GM19238 (cell line): Measurements from ENCODE around the gene EVPLL.
"Not testable (repeated sequence)": the region's sequence is repeated elsewhere in the genome, so short reads cannot be mapped to it uniquely, and the experiment has no call there.

Experiments used
- DNase-seq: peaks from one replicate; pipeline ENCODE4 v3.0.0; 2011; ENCODE audit warnings: low spot score; ENCODE audit not compliant: insufficient read length

The EVPLL gene

DNA sequence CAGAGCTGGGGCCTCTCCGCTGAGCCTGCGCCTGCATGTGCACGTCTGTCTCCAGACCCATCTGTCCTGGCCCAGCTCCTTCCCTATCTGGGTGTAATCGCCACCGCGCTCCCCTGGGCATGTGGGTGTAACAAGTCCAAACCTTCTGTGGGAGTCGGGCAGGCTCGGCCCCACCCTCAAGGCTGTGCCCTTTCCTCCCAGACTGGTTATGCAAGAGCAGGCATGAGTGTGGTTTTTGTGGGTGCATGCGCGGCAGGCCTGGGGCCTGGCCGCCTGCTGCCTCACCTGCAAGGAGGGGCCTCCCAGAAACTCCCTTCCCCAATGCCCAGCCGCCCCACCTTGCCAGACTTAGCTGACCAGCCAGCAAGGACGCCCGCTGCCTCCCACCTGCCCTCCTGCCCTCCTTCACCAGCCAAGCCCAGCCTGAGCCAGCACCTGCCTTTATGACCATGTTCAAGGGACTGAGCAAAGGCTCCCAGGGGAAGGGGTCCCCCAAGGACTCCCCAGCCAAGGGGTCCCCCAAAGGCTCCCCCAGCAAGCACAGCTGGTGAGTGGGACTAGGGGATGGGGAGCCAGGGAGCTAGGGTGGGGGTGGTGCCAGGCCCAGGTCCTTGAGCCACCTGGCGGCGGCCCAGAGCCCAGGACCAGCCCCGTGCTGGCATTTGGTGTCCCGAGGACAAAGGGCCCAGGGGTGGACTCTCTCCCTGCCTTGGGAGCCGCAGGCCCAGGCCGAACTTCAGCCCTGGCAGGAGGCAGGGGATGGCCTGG is at the start of gene EVPLL:
Gene EVPLL (plus strand): TSS at position 342 of the 768 bp plus-strand sequence. CDS start 3,160 bp downstream, outside the sequence.
- no peak for DNase-seq

DNA sequence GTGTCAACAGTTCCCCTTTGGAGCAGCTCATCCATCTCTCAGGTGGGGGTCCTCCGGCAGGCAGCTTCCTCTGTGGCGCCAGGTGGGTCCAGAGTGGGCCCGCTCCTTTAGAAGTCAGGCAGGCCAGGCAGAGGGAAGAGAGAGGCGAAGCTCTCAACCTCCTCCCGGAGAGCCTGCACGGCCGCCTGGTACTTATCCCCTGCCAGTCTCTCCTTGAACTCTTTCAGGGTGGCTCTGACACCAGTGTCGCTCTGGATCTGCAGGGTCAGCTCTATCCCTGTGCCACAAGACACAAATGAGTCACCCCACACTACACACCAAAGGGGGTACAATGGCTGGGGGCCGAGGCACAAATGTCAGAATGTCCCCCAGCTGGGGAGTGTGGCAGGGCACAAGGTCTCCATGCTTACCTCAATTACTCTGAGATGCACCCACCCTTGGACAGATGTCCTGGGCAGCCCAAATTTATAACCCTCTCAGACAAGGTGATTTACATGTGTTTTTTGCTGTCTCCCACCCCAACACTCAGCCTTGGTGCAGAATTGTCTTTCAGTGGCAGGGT is 48.9 kb upstream of the EVPLL start:
- no peak for DNase-seq

DNA sequence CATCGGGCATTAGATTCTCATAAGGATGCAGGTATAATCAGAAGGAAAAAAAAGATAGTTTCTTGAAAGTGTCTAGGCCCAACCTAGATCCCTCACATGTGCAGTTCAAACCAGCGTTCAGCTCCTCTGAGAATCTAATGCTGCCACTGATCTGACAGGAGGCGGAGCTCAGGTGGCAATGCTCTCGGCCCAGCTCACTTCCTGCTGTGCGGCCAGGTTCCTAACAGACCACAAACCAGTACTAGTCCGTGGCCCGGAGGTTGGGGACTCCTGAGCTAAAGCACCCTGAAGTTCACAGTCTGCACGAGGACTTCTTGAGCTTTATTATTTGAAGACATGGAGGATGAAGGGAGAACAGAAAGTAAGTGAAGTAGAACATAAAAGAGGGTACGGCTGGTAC is 45.7 kb upstream of the EVPLL start:
- no peak for DNase-seq

DNA sequence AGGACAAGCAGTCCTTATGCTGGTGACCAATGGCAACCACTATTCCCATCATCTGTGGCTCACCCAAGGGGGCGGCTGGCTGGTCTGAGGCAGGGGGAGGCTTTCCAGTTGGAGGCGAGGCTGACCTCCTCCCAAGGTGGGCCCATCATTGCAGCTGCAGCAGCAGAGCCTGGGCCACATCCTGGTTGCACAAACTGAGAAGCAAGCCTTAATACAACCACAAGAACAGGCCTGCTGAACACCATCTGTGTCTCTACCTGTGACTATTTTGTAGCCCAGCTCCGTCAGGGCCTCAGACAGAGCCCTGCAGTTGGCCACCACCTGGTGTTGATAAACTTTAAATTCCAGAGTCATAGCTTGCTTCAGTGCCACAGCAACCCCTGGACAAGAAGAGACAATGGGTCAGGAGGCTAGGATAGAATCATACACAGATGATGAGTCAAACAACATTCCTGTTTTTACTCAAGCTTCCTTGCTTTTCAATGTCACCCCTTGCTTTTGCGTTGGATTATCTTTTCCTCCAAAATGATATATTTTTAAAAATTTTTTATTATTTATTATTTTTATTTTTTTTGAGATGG is 44.6 kb upstream of the EVPLL start:
- no peak for DNase-seq

DNA sequence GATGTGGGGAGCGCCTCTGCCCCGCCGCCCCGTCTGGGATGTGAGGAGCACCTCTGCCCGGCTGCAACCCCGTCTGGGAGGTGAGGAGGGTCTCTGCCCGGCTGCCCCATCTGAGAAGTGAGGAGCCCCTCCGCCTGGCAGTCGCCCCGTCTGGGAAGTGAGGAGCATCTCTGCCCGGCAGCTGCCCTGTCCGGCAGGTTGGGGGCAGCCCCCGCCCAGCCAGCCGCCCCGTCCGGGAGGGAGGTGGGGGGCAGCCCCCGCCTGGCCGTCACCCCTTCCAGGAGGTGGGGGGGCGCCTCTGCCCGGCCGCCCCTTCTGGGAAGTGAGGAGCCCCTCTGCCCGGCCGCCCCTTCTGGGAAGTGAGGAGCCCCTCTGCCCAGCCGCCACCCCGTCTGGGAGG is 39.4 kb upstream of the EVPLL start:
- not testable (repeated sequence) for DNase-seq

GRCh38 chr17:18339933-18340332 is 37.6 kb upstream of the EVPLL start:
- DNase-seq, result no peak

- no peak for DNase-seq
Measured at GRCh38 chr17:18344021-18344420, 33.6 kb upstream of the EVPLL start.

- no peak for DNase-seq
Measured at GRCh38 chr17:18353541-18353940, 24.0 kb upstream of the EVPLL start.

DNA sequence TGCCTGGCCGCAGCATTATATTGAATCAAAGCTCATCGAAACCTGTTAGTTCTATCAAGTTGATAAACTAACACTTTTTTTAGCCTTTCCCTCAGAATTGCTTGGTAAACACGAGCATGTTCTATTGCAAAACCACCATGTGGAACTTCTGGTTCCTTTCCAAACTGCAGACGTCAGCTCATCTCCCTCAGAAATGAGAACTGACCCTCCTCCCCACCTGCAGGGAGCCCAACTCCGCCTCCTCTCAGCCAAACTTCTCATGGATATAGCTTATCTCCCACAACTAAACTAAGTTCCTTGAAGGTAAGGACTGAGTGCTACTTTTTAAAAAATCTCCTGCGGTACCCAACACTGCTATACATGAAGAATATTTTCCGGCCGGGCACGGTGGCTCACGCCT is 21.0 kb upstream of the EVPLL start:
- DNase-seq, result no peak

DNA sequence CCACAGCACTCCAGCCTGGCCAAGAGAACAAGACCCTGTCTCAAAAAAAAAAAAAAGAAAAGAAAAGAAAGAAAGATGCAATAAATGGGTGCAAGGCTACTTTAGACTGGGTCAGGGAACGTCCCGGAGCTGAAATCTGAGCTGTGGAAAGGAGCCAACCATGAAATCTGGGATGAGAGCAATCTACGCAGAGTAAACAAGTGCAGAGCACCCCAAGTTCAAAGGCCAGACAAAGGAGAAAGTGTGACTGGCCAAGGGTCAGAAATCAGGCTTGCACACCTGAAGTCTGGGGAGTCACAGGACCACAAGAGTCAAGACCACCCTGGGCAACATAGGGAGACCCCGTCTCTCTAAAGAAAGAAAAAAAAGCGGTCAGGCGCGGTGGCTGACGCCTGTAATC is 17.1 kb upstream of the EVPLL start:
- no peak for DNase-seq

DNA sequence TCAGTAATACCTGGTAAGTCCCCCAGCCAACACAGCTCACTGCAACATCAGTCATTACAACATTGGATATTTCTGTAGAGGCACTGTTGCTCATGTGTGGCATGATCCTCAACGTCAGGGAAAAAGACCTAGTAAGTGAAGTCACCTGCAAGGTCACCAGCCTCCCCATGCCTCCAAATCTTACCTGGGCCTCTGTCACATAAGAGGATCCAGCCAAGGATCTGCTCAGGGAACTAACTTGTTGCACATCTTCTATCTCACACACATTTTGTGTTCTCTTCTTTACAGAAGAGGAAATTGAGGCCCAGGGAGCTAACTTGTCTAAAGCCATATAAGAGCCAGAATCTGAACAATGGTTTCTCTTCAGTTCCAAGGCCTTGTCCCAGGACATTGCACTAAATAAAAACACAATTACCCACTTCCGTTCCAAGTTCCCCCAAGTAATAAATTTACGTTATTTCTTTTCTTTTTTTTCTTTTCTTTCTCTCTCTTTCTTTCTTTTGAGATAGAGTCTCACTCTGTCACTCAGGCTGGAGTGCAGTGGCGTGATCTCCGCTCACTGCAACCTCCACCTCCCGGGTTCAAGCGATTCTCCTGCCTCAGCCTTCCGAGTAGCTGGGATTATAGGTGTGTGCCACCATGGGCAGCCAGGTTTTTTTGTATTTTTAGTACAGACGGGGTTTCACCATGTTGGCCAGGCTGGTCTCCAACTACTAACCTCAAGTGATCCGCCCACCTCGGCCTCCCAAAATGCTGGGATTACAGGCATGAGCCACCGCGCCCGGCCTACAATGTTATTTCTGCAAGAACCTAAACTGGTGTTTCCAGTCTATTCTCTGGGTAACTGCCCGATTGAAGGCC is 15.5 kb upstream of the EVPLL start:
- no peak for DNase-seq

GRCh38 chr17:18362698-18363100 is 14.9 kb upstream of the EVPLL start:
- DNase-seq, result no peak

GRCh38 chr17:18363101-18364049 is 14.2 kb upstream of the EVPLL start, which contains the start of gene SHMT1:
Gene SHMT1, minus strand, starts transcription at chr17:18363550. Its CDS starts 7,569 bp downstream, at chr17:18355981.
- DNase-seq, result peak; percentile 94

GRCh38 chr17:18364166-18364565 is 13.4 kb upstream of the EVPLL start:
- DNase-seq, result no peak

DNA sequence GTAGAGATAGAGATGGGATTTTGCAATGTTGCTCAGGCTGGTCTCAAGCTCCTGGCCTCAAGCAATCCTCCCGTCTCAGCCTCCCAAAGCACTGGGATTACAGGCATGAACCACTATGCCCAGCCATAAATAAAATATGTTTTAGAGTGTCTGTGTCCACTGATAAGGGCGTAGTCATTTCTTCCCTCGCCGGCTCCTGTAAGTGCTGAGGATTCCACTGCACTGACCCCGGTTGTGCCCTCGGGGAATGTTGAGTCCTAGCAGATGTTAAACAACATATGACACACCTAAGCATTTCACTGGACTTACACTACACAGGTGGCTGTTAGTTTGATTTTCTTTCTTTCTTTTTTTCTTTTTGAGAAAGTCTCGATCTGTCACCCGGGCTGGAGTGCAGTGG is 8.6 kb upstream of the EVPLL start:
- DNase-seq, result no peak

DNA sequence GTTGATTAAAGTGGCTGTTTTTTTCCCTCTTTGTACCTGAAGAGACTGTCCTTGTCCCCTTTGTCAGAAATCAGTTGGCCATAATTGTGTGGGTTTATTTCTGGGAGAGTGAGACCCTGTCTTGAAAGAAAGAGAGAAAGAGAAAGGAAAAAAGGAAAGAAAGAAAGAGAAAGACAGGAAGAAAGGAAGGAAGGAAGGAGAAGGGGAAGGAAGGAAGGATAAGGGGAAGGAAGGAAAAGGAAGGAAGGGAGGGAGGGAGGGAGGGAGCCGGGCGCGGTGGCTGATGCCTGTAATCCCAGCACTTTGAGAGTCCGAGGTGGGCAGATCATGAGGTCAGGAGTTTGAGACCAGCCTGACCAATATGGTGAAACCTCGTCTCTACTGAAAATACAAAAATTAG is 6.8 kb upstream of the EVPLL start:
- no peak for DNase-seq

DNA sequence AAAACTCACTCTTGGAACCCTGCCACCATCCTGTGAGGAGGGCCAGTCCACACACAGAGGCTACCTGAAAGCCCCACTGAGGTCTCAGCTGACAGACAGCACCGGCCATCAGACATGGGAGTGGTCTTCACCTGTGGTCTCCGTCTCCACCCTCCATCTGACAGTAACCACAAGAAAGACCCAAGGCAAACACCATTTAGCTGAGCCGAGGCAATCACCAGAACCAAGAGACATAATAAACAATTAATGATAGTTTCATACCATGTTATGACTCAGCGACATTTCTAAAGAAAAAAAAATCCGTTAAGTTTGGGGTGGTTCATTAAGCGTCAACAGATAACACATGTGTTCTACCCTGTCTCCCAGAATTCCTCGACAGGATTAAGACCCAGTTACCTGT is 6.1 kb upstream of the EVPLL start:
- no peak for DNase-seq

DNA sequence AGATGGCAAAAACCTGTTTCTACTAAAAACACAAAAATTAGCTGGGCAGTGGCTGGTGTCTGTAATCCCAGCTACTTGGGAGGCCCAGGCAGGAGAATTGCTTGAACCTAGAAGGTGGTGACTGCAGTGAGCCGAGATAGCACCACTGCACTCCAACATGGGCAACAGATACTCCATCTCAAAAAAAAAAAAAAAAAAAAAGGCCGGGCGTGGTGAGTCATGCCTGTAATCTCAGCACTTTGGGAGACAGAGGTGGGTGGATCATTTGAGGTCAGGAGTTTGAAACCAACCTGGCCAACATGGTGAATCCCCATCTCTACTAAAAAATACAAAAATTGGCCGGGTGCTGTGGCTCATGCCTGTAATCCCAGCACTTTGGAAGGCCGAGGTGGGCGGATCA is 4.4 kb upstream of the EVPLL start:
- DNase-seq, result not testable (repeated sequence)

GRCh38 chr17:18374216-18374615 is 3.4 kb upstream of the EVPLL start:
- DNase-seq, result no peak

GRCh38 chr17:18378205-18378505 is 577 bp downstream of the EVPLL start:
- no peak for DNase-seq

DNA sequence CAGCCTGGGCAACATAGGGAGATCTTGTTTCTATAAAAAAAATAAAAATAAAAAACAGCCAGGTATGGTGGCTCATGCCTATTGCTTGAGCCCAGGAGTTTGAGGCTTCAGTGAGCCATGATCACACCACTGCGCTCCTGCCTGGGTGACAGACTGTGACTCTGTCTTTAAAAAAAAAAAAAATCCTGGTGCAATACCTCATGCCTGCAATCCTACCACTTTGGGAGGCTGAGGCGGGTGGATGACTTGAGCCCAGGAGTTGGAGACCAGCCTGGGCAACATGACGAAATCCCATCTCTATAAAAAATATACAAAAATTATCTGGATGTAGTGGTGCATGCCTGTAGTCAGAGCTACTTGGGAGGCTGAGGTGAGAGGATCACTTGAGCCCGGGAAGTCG is 1.0 kb downstream of the EVPLL start:
- DNase-seq, result not testable (repeated sequence)
